Stimulated activated naive B cell treated with anti-CD40 and anti-IgM and Interleukin-4, amounts not matched to agents 10 μg/mL and 1 μg/mL and 100 μg/mL, for 72 hours (primary cell): ENCODE results near the gene STAT4.
A peak's percentile ranks its signal among the peaks of the same experiment; 100 is the strongest.

Experiments
- ATAC-seq, 2 donors: fragments of 150-1000 bp; cut with Tn5 transposase; replicated peaks; 2 replicates each; pipeline ENCODE4 v1.10.0; 2021; ENCODE audit warnings: moderate library complexity in 1 of 2
- DNase-seq: peaks from one replicate; pipeline ENCODE4 v3.0.0; 2021
- H3K27ac Mint-ChIP-seq: one replicate; pipeline ENCODE4 v1.8.0; 2022; ENCODE audit warnings: mild to moderate bottlenecking, mixed read lengths
- H3K27me3 Mint-ChIP-seq, 2 donors: one replicate each; pipeline ENCODE4 v1.8.0; 2022; ENCODE audit warnings: mixed read lengths in 2 of 2
- H3K36me3 Mint-ChIP-seq, 2 donors: one replicate each; pipeline ENCODE4 v1.8.0; 2022; ENCODE audit warnings: mixed read lengths in 2 of 2, mild to moderate bottlenecking in 1 of 2
- H3K4me1 Mint-ChIP-seq, 2 donors: one replicate each; pipeline ENCODE4 v1.8.0; 2022; ENCODE audit warnings: mixed read lengths in 2 of 2, mild to moderate bottlenecking in 1 of 2
- H3K4me3 Mint-ChIP-seq, 2 donors: one replicate each; pipeline ENCODE4 v1.8.0; 2022; ENCODE audit warnings: mild to moderate bottlenecking in 2 of 2, mixed read lengths in 2 of 2, moderate library complexity in 1 of 2
- H3K9me3 Mint-ChIP-seq, 2 donors: one replicate each; pipeline ENCODE4 v1.8.0; 2022; ENCODE audit warnings: mixed read lengths in 2 of 2, mild to moderate bottlenecking in 1 of 2

The STAT4 gene

DNA sequence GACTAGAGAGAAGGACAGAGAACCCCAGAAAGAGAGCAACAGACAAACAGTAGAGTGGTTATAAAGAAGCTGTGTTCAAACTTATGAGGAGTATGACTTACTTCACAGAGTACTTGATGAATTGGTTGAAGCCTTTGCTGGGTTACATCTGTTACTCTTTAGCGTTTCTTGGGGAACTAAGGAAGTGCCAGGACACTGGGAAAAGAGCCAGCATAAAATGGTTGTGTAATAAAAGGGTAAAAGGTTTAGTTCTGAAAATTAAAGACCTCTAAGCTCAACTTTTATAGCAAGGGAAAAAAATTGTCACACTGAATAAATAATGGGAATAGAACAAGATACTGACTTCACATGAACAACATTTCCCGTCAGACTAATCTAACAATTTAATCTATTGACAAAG is 17.0 kb upstream of the STAT4 start:
- DNase-seq (no peak), ATAC-seq (no peak)
- peaks cover 5 to 10% of the 10 kb centered on the region in 2 donors for H3K27me3 Mint-ChIP-seq
- no peaks in the 10 kb centered on the region for H3K36me3 Mint-ChIP-seq
- H3K4me3 Mint-ChIP-seq, result no peak overlapping the region
- no peak overlapping the region for H3K27ac Mint-ChIP-seq
- H3K9me3 Mint-ChIP-seq, result no peaks in the 10 kb centered on the region
- H3K4me1 Mint-ChIP-seq, result peaks cover 2 to 7% of the 10 kb centered on the region in 2 donors

DNA sequence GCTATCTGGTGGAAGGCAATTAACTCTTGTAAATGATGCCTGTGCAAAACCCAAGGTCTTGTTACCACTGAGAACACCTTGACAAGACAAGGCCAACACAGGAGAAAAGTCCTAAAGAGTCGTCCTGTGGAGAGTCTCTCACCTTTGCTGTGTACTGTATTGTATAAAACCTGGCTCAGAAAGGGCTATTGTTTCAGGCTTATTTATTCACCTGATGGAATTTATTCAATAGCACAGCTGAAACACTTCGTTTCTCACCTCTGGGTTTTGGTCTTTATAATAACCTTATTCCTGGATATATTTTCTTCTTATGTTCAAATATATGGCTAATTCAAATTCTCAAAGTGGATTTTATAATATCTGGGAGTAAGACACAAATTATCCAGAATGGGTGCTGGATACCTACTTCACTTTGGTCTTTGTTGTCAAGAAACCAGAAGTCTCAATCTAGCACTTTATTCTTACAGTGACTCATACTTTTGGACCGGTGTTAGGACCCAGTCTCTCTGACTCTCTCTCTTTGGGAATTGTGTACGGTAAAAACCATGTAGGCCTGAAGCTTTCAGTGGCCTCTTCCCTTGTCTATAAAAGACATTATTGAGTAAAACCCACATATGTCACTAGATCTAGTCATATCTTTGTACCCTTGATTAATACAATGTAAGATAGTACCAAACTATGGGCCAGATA is 16.1 kb upstream of the STAT4 start:
- peaks cover 8 to 10% of the 10 kb centered on the region in 2 donors for H3K27me3 Mint-ChIP-seq
- no peak overlapping the region for H3K27ac Mint-ChIP-seq
- H3K4me1 Mint-ChIP-seq, result peaks cover 2 to 7% of the 10 kb centered on the region in 2 donors
- H3K9me3 Mint-ChIP-seq, result no peaks in the 10 kb centered on the region
- no peaks in the 10 kb centered on the region for H3K36me3 Mint-ChIP-seq
- DNase-seq, result no peak
- no peak for ATAC-seq
- H3K4me3 Mint-ChIP-seq, result no peak overlapping the region

- peaks cover 2 to 7% of the 10 kb centered on the region in 2 donors for H3K4me1 Mint-ChIP-seq
- H3K36me3 Mint-ChIP-seq, result no peaks in the 10 kb centered on the region
- H3K9me3 Mint-ChIP-seq, result no peaks in the 10 kb centered on the region
- peaks cover 15 to 17% of the 10 kb centered on the region in 2 donors for H3K27me3 Mint-ChIP-seq
- H3K4me3 Mint-ChIP-seq, result no peak overlapping the region
- DNase-seq, result no peak
- no peak for ATAC-seq
- H3K27ac Mint-ChIP-seq, result no peak overlapping the region
These were observed 15.4 kb upstream of the STAT4 start for GRCh38 chr2:191166111-191166755.

DNA sequence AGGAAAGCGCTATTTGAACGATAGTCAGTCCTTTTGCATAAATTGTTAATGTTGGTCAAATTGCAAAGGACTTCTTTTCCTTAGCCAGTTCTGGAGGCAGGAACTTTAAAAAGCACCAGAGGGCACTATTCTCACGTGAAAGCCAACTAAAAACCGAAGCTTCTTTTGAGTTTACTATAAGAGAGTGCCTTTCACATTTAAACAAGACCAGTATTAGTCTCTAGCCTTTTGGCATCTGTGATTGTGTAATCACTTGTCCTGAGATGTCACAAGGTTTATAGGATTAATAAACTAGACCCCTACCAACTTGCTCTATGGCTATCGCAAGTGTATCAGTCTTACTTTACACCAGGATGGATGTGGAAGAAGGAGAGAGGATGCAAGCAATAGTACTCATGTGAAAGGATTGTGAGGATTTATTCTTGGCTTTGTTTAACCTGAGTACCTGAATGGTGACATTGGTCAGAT is 14.4 kb upstream of the STAT4 start:
- peak; percentile 77 to 80 for ATAC-seq
- no peak overlapping the region for H3K4me3 Mint-ChIP-seq
- H3K4me1 Mint-ChIP-seq, result peaks cover 2 to 7% of the 10 kb centered on the region in 2 donors
- no peak for DNase-seq
- peaks cover 15 to 19% of the 10 kb centered on the region in 2 donors for H3K27me3 Mint-ChIP-seq
- no peaks in the 10 kb centered on the region for H3K36me3 Mint-ChIP-seq
- H3K27ac Mint-ChIP-seq, result no peak overlapping the region
- H3K9me3 Mint-ChIP-seq, result no peaks in the 10 kb centered on the region

DNA sequence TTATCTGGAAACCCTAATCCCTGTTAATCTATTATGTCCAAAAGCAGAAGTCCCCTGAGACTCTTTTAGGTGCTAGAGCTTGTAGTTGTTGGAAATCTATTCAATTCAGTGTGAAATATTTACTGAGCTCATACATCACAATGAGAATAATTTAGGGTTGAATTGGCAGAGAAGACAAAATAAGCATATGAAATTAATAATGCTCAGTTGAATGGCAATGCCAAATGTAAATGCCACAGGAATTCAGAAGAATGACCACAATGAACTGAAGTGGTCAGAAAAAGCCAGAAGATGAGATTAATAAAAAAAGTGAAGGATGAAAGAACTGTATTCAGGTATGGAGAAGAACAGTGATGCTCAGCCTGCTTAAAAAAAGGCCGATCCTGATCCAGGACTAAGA is 8.0 kb upstream of the STAT4 start:
- H3K27ac Mint-ChIP-seq, result no peak overlapping the region
- no peak overlapping the region for H3K4me3 Mint-ChIP-seq
- no peaks in the 10 kb centered on the region for H3K36me3 Mint-ChIP-seq
- ATAC-seq (no peak), DNase-seq (no peak)
- H3K9me3 Mint-ChIP-seq, result no peaks in the 10 kb centered on the region
- peaks cover 13 to 20% of the 10 kb centered on the region in 2 donors for H3K27me3 Mint-ChIP-seq
- peaks cover 6 to 17% of the 10 kb centered on the region in 2 donors for H3K4me1 Mint-ChIP-seq

GRCh38 chr2:191158193-191158592 is 7.4 kb upstream of the STAT4 start:
- peaks cover 6 to 17% of the 10 kb centered on the region in 2 donors for H3K4me1 Mint-ChIP-seq
- no peak overlapping the region for H3K27ac Mint-ChIP-seq
- no peaks in the 10 kb centered on the region for H3K36me3 Mint-ChIP-seq
- DNase-seq (no peak), ATAC-seq (peak; percentile 42 to 57)
- H3K27me3 Mint-ChIP-seq, result peaks cover 13 to 18% of the 10 kb centered on the region in 2 donors
- no peaks in the 10 kb centered on the region for H3K9me3 Mint-ChIP-seq
- no peak overlapping the region for H3K4me3 Mint-ChIP-seq

GRCh38 chr2:191155608-191156071 is 4.8 kb upstream of the STAT4 start:
- Mint-ChIP-seq H3K36me3 (no peaks in the 10 kb centered on the region), H3K9me3 (no peaks in the 10 kb centered on the region), H3K27me3 (peaks cover 4 to 5% of the 10 kb centered on the region in 2 donors), H3K27ac (no peak overlapping the region), H3K4me1 (peaks cover 18 to 42% of the 10 kb centered on the region in 2 donors), H3K4me3 (no peak overlapping the region)
- no peak for DNase-seq
- ATAC-seq, result no peak

DNA sequence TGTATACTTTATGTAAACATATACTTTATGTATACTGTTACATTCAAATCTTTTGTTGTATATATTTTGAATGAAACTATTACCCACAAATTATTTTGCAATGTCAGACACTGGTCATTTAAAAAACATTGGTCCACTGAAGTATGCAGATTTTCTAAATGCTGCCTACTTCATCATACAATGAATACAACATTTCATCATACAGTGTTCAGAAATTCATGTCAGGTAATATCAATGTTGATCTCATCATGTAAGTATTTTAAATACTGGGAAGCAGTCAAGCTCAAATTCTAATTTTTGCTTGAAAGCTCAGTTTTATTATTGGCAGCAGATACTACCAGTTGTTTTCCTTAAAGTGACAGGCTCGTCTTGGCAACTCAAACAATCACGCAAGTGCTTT is 2.9 kb upstream of the STAT4 start:
- H3K27ac Mint-ChIP-seq, result no peak overlapping the region

DNA sequence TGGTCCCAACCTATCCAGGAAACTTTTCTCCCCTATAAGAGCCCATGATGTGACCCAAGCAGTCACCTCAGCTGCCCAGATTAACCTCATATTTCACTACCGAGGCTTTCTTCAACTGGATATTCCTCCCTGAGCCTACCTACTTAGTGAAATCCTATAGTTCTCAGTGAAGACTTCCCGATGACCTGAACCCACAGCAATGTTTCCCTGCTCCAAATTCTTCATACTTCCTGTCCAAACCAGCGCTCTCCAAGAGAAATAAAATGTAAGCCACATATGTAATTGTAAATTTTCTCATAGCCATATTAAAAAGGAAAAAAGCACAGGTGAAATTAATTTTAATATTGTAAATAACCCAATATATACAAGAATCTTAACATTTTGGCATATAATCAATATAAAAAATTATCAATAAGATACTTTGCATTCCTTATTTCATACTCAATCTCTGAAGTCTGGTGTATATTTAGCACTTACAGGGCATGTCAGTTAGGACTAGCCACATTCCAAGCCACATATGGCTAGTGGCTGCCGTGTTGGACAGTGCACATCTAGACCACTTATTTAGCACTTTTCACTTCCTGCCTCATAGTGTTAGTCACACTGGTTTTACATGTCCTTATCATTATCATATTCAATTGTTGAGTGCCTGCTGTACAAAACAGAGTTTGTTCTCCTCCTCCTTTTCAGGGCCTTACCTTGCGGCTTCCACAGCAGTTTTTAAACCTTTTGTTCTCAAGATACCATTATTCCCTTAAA is 1.9 kb upstream of the STAT4 start:
- H3K36me3 Mint-ChIP-seq, result peaks cover 0 to 6% of the 10 kb centered on the region in 2 donors
- H3K9me3 Mint-ChIP-seq, result no peaks in the 10 kb centered on the region
- no peaks in the 10 kb centered on the region for H3K27me3 Mint-ChIP-seq
- H3K4me3 Mint-ChIP-seq, result no peak overlapping the region
- DNase-seq (no peak), ATAC-seq (no peak)
- peak overlapping the region; percentile 26 for H3K27ac Mint-ChIP-seq
- H3K4me1 Mint-ChIP-seq, result peaks cover 20 to 46% of the 10 kb centered on the region in 2 donors

More for the DNA sequence above, 2.9 kb upstream of the STAT4 start:
- H3K4me3 Mint-ChIP-seq, result no peak overlapping the region
- DNase-seq (no peak), ATAC-seq (no peak)
- H3K9me3 Mint-ChIP-seq, result no peaks in the 10 kb centered on the region
- H3K36me3 Mint-ChIP-seq, result no peaks in the 10 kb centered on the region
- peaks cover 20 to 47% of the 10 kb centered on the region in 2 donors for H3K4me1 Mint-ChIP-seq
- peaks cover 0 to 5% of the 10 kb centered on the region in 2 donors for H3K27me3 Mint-ChIP-seq

GRCh38 chr2:191151331-191151730 is 537 bp upstream of the STAT4 start:
- ATAC-seq (peak; percentile 40 to 41), DNase-seq (peak; percentile 38)
- peaks cover 7 to 16% of the 10 kb centered on the region in 2 donors for H3K36me3 Mint-ChIP-seq
- H3K4me3 Mint-ChIP-seq, result peak overlapping the region; percentile 89 to 93
- H3K27ac Mint-ChIP-seq, result peak overlapping the region; percentile 96
- H3K9me3 Mint-ChIP-seq, result no peaks in the 10 kb centered on the region
- no peaks in the 10 kb centered on the region for H3K27me3 Mint-ChIP-seq
- H3K4me1 Mint-ChIP-seq, result peaks cover 24 to 53% of the 10 kb centered on the region in 2 donors

GRCh38 chr2:191150230-191150599 is 579 bp downstream of the STAT4 start:
- Mint-ChIP-seq H3K4me3 (peak overlapping the region; percentile 89 to 93), H3K27me3 (peaks cover 0 to 3% of the 10 kb centered on the region in 2 donors), H3K27ac (peak overlapping the region; percentile 96), H3K36me3 (peaks cover 12 to 25% of the 10 kb centered on the region in 2 donors), H3K4me1 (peaks cover 23 to 48% of the 10 kb centered on the region in 2 donors), H3K9me3 (no peaks in the 10 kb centered on the region)
- ATAC-seq (peak; percentile 33 to 45), DNase-seq (peak; percentile 43)

- Mint-ChIP-seq H3K27me3 (peaks cover 0 to 3% of the 10 kb centered on the region in 2 donors), H3K4me3 (peak overlapping the region; percentile 61 to 93), H3K4me1 (peaks cover 23 to 43% of the 10 kb centered on the region in 2 donors), H3K9me3 (no peaks in the 10 kb centered on the region), H3K36me3 (peaks cover 14 to 26% of the 10 kb centered on the region in 2 donors), H3K27ac (peak overlapping the region; percentile 77)
- DNase-seq (no peak), ATAC-seq (no peak)
These were observed 1.4 kb downstream of the STAT4 start for GRCh38 chr2:191149391-191149790.

DNA sequence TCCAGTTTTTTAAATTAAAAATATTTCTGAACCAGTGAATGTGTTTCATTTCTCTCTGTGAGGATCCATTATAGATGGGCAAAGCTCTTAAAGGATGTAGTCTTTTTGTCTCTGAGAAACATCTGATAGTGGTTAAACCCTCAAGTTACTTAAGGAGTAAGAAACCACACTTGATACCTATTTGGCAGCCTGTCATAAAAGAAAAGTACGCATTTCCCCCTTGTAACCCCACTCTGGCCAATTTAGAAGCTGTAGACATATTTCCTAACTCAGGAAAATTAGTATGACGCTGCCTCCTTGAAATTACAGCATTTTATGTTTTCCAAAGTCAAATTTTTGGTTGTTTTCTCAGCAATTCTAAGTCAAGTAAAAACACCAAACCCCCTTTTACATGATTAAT is 2.0 kb downstream of the STAT4 start:
- no peak for DNase-seq
- peaks cover 20 to 32% of the 10 kb centered on the region in 2 donors for H3K36me3 Mint-ChIP-seq
- no peaks in the 10 kb centered on the region for H3K9me3 Mint-ChIP-seq
- H3K27me3 Mint-ChIP-seq, result peaks cover 0 to 3% of the 10 kb centered on the region in 2 donors
- H3K27ac Mint-ChIP-seq, result peak overlapping the region; percentile 70
- ATAC-seq, result no peak
- H3K4me1 Mint-ChIP-seq, result peaks cover 23 to 43% of the 10 kb centered on the region in 2 donors
- H3K4me3 Mint-ChIP-seq, result peak overlapping the region; percentile 52 to 55

DNA sequence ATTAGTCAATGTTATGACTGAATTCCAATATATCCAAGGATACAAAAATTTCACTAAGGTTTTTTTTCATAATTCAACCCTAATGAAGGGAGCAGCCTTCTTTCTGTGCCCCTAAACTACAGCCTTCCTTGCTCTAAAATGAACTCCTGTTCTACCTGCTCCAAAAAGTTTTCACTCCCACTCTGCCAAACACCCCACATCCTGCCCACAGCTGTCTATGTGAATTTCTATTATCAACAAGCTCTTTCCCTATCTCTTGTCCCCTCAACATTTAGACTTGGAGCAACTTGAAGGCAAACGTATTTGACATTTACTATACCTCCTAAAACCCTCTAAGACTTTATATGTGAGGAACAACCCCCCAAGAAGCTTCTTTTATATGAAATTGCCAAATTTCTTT is 2.5 kb downstream of the STAT4 start:
- Mint-ChIP-seq H3K4me3 (no peak overlapping the region), H3K27me3 (peaks cover 0 to 3% of the 10 kb centered on the region in 2 donors), H3K27ac (no peak overlapping the region), H3K9me3 (no peaks in the 10 kb centered on the region), H3K4me1 (peaks cover 23 to 43% of the 10 kb centered on the region in 2 donors), H3K36me3 (peaks cover 23 to 32% of the 10 kb centered on the region in 2 donors)
- ATAC-seq (no peak), DNase-seq (no peak)
